K562 (cell line): Measurements from ENCODE around the gene GDF11. TPM values are rescaled to one million over a fixed set of nuclear protein-coding genes. Genes with fewer than 3 reads are reported as not detected.

ENCODE experiments used
- FOXK1 ChIP-seq: sonication (generic); formaldehyde crosslinking; IDR thresholded peaks from 2 replicates; pipeline ENCODE4 v1.8.0; 2022; ENCODE audit warnings: missing genetic modification reagents, mild to moderate bottlenecking, borderline replicate concordance
- MYNN ChIP-seq, 2 experiments: sonication (generic); formaldehyde crosslinking in 1 of 2; IDR thresholded peaks; 2 replicates each; pipeline versions ENCODE4 v1.5.0 to v1.6.1; 2016 to 2020; ENCODE audit warnings: antibody characterized with exemption in 1 of 2, missing genetic modification reagents in 1 of 2
- NFE2L1 ChIP-seq: fragments of 450-650 bp; IDR thresholded peaks from 2 replicates; pipeline ENCODE4 v1.6.1; 2016; ENCODE audit warnings: missing genetic modification characterization, low read depth, mild to moderate bottlenecking, missing compliant biosample characterization, moderate library complexity, borderline replicate concordance
- POLR2G ChIP-seq: fragments of 200-400 bp; formaldehyde crosslinking; IDR thresholded peaks from 2 replicates; pipeline ENCODE4 v1.6.1; 2017; ENCODE audit warnings: low read depth, mild to moderate bottlenecking, antibody characterized with exemption, low read length, moderate library complexity
- SIN3B ChIP-seq: fragments of 450-650 bp; IDR thresholded peaks from 2 replicates; pipeline ENCODE4 v1.6.1; 2017; ENCODE audit warnings: low read depth, mild to moderate bottlenecking, moderate library complexity
- VEZF1 ChIP-seq: fragments of 200-800 bp; sonication (Bioruptor generic); IDR thresholded peaks from 2 replicates; pipeline ENCODE4 v1.6.1; 2017; ENCODE audit warnings: missing genetic modification characterization, missing compliant biosample characterization
- ZNF436 ChIP-seq: fragments of 250-450, 450-650 bp; sonication (Bioruptor Pico); formaldehyde crosslinking; IDR thresholded peaks from 2 replicates; pipeline ENCODE4 v1.7.0; 2020; ENCODE audit warnings: mild to moderate bottlenecking
- ZNF561 ChIP-seq: fragments of 450-650 bp; formaldehyde crosslinking; conservative IDR thresholded peaks from 2 replicates; pipeline ENCODE4 v1.4.0; 2020; ENCODE audit warnings: mild to moderate bottlenecking, moderate library complexity
- ZZZ3 ChIP-seq: fragments of 450-650 bp; IDR thresholded peaks from 2 replicates; pipeline ENCODE4 v1.6.1; 2016; ENCODE audit warnings: antibody characterized with exemption, mild to moderate bottlenecking, moderate library complexity
- polyA plus RNA-seq, 8 experiments: library from polyadenylated mRNA; depleted of rRNA in 4 of 8; stranded (reverse) in 5 of 8; unstranded in 3 of 8; fragments of >200 nt; fragmentation: Nextera tagmentation in 2 of 8; fragmentation: Illumina TruSeq in 1 of 8; extraction: Ambion mirVana in 2 of 8; extraction: Trizol in 1 of 8; gene quantifications; 2 replicates each; pipeline versions ENCODE4 v1.2.1 to v1.2.3, GENCODE V29; 2011 to 2014; ENCODE audit warnings: inconsistent platforms in 1 of 8, missing spikeins in 1 of 8
- total RNA-seq, 7 experiments: library from RNA; depleted of rRNA in 6 of 7; stranded (reverse); fragments of >200 nt in 6 of 7; fragmentation: Illumina TruSeq in 2 of 7; extraction: Trizol in 2 of 7; gene quantifications; 2 replicates each; pipeline versions ENCODE4 v1.2.1 to v1.2.3, GENCODE V29; 2011 to 2021; ENCODE audit warnings: low replicate concordance in 1 of 7
- TF ChIP-seq, protein P1 (sequence below): fragments of 250-450 bp; sonication (Bioruptor Pico); IDR thresholded peaks from 2 replicates; pipeline ENCODE4 v1.8.0; 2021; ENCODE audit warnings: borderline replicate concordance, mild to moderate bottlenecking, moderate library complexity; ENCODE audit not compliant: poor library complexity, severe bottlenecking

GDF11 gene
- total and polyA plus RNA-seq, 9 of the 15 experiments (the other 6 are each of a cell fraction or from before 2014, with no cell fraction given): 1.4 to 15.7 (median 4.8) TPM

GRCh38 chr12:55745361-55746173 is 2.6 kb downstream of the GDF11 start (continued):
- TF ChIP-seq POLR2G: 0 out of 2 replicates have a peak, but pooled peaks have one; percentile 17
- TF ChIP-seq NFE2L1 (tag): no peak
- no peak for TF ChIP-seq SIN3B
- TF ChIP-seq VEZF1 (CRISPR knock-in tag): peak; percentile 75
- no peak for TF ChIP-seq ZNF436 (CRISPR knock-in tag)
- TF ChIP-seq, protein P1, sequence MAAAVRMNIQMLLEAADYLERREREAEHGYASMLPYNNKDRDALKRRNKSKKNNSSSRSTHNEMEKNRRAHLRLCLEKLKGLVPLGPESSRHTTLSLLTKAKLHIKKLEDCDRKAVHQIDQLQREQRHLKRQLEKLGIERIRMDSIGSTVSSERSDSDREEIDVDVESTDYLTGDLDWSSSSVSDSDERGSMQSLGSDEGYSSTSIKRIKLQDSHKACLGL (CRISPR knock-in tag): no peak
- TF ChIP-seq ZZZ3: no peak
- TF ChIP-seq FOXK1 (CRISPR knock-in tag): no peak
- 0 out of 2 replicates have a peak, but pooled peaks have one; percentile 51 for TF ChIP-seq MYNN (IDR thresholded peaks at IDR 0.05)
- no peak for TF ChIP-seq MYNN (CRISPR knock-in tag; IDR thresholded peaks at IDR 0.05)
- no peak for TF ChIP-seq ZNF561
